ENCODE results near the gene EFHB. TPM values are rescaled to one million over a fixed set of nuclear protein-coding genes. Genes with fewer than 3 reads are reported as not detected.

EFHB gene
- total RNA-seq, 2 experiments from 2014 or later = 0.62 to 0.79 TPM

- Mint-ChIP-seq H3K36me3 (ENCODE audit: low read depth) (peaks cover 23% of the 10 kb centered on the region), H3K9me3 (ENCODE audit: low read depth) (no peaks in the 10 kb centered on the region), H3K4me3 (peak overlapping the region; percentile 96), H3K4me1 (peaks cover 45% of the 10 kb centered on the region), H3K27me3 (no peaks in the 10 kb centered on the region), H3K27ac (peak overlapping the region; percentile 99)
- DNase-seq = peak; percentile 73
- peak; percentile 42 for ATAC-seq
- ChIA-PET POLR2A (interaction anchor here (0.6 to 2.4 kb wide), 5 partner anchors 10 to 239 kb away, joined by 3 to 7 read pairs (median 7); partner anchors contain the start of gene SGO1), CTCF (interaction anchor here (1.0 to 1.5 kb wide), 3 partner anchors 16 to 93 kb away, joined by 3 to 4 read pairs (median 3); no protein-coding TSS in a partner anchor)
- intact Hi-C loops (cut with DNase I, micrococcal nuclease) = loop anchor here (1.0 to 5.0 kb wide), 7 partner anchors 10 to 239 kb away; partner anchors contain the start of genes SGO1 (in 2 of the 2) and KAT2B (in 1 of the 2)
Observed at GRCh38 chr3:19947549-19948225, 13.7 kb upstream of the EFHB start.

GRCh38 chr3:19946832-19947548 lies 13.0 kb upstream of the EFHB start, which contains the start of gene RAB5A:
Gene RAB5A, plus strand, starts transcription at chr3:19947097. Its CDS starts 3,802 bp downstream, at chr3:19950899.
- Mint-ChIP-seq H3K36me3 (ENCODE audit: low read depth) (peaks cover 19% of the 10 kb centered on the region), H3K27ac (peak within 1 kb of the TSS; percentile 99), H3K27me3 (no peaks in the 10 kb centered on the region), H3K4me3 (peak within 1 kb of the TSS; percentile 96), H3K4me1 (peaks cover 40% of the 10 kb centered on the region), H3K9me3 (ENCODE audit: low read depth) (no peaks in the 10 kb centered on the region)
- intact Hi-C loops (cut with DNase I, micrococcal nuclease) = loop anchor here (1.0 to 5.0 kb wide), 7 partner anchors 10 to 239 kb away; partner anchors contain the start of genes SGO1 (in 2 of the 2) and KAT2B (in 1 of the 2)
- POLR2A ChIA-PET = interaction anchor here (0.6 to 2.4 kb wide), 4 partner anchors 10 to 239 kb away, joined by 3 to 7 read pairs (median 6); partner anchors contain the start of gene SGO1
- DNase-seq (peak; percentile 99), ATAC-seq (peak; percentile 90)
- CTCF ChIA-PET = interaction anchor here (1.1 to 1.5 kb wide), 2 partner anchors 16 to 94 kb away, joined by 3 to 4 read pairs; no protein-coding TSS in a partner anchor

- intact Hi-C loops (cut with DNase I, micrococcal nuclease) = loop anchor here in 1 of 2 experiments (5.0 kb wide), 1 partner anchor 59 kb away; no protein-coding TSS in a partner anchor
- ATAC-seq = peak; percentile 2
- Mint-ChIP-seq H3K36me3 (ENCODE audit: low read depth) (peaks cover 14% of the 10 kb centered on the region), H3K4me1 (peaks cover 34% of the 10 kb centered on the region), H3K9me3 (ENCODE audit: low read depth) (no peaks in the 10 kb centered on the region), H3K27ac (peak overlapping the region; percentile 99), H3K4me3 (peak overlapping the region; percentile 96), H3K27me3 (no peaks in the 10 kb centered on the region)
- ChIA-PET POLR2A (no interaction called here), CTCF (interaction anchor here (0.7 kb wide), 1 partner anchor 112 kb away, joined by 3 read pairs; no protein-coding TSS in a partner anchor)
- peak; percentile 13 for DNase-seq
Observed at GRCh38 chr3:19945969-19946831, 12.2 kb upstream of the EFHB start.

- ChIA-PET CTCF (interaction anchor here (0.7 kb wide), 1 partner anchor 113 kb away, joined by 3 read pairs; no protein-coding TSS in a partner anchor), POLR2A (no interaction called here)
- Mint-ChIP-seq H3K27me3 (no peaks in the 10 kb centered on the region), H3K4me1 (peaks cover 28% of the 10 kb centered on the region), H3K9me3 (ENCODE audit: low read depth) (no peaks in the 10 kb centered on the region), H3K27ac (peak overlapping the region; percentile 99), H3K4me3 (peak overlapping the region; percentile 96), H3K36me3 (ENCODE audit: low read depth) (peaks cover 8% of the 10 kb centered on the region)
- no peak for ATAC-seq
- DNase-seq = no peak
- intact Hi-C loops (cut with DNase I, micrococcal nuclease) = loop anchor here in 1 of 2 experiments (5.0 kb wide), 1 partner anchor 58 kb away; no protein-coding TSS in a partner anchor
Observed at GRCh38 chr3:19945534-19945933, 11.5 kb upstream of the EFHB start.

GRCh38 chr3:19940643-19941042 lies 6.6 kb upstream of the EFHB start:
- no peaks in the 10 kb centered on the region for H3K9me3 Mint-ChIP-seq (ENCODE audit: low read depth)
- H3K36me3 Mint-ChIP-seq (ENCODE audit: low read depth) = no peaks in the 10 kb centered on the region
- H3K4me3 Mint-ChIP-seq = no peak overlapping the region
- no peak overlapping the region for H3K27ac Mint-ChIP-seq
- peaks cover 17% of the 10 kb centered on the region for H3K4me1 Mint-ChIP-seq
- DNase-seq = no peak
- CTCF ChIA-PET = no interaction called here
- no peaks in the 10 kb centered on the region for H3K27me3 Mint-ChIP-seq
- no peak for ATAC-seq
- intact Hi-C loops (cut with DNase I, micrococcal nuclease) = no loop called here
- POLR2A ChIA-PET = no interaction called here

GRCh38 chr3:19938295-19938627 lies 4.2 kb upstream of the EFHB start:
- H3K9me3 Mint-ChIP-seq (ENCODE audit: low read depth) = no peaks in the 10 kb centered on the region
- ChIA-PET CTCF (no interaction called here), POLR2A (interaction anchor here (1.5 kb wide), 1 partner anchor 10 kb away, joined by 7 read pairs; no protein-coding TSS in a partner anchor)
- H3K27ac Mint-ChIP-seq = no peak overlapping the region
- no peak overlapping the region for H3K4me3 Mint-ChIP-seq
- no peak for DNase-seq
- peaks cover 5% of the 10 kb centered on the region for H3K36me3 Mint-ChIP-seq (ENCODE audit: low read depth)
- ATAC-seq = no peak
- H3K27me3 Mint-ChIP-seq = peaks cover 8% of the 10 kb centered on the region
- intact Hi-C loops (cut with DNase I, micrococcal nuclease) = no loop called here
- H3K4me1 Mint-ChIP-seq = peaks cover 20% of the 10 kb centered on the region

GRCh38 chr3:19937459-19938294 lies 3.7 kb upstream of the EFHB start:
- POLR2A ChIA-PET = interaction anchor here (0.6 to 1.5 kb wide), 5 partner anchors 10 to 1119 kb away, joined by 3 to 7 read pairs (median 3); partner anchors contain the start of gene SGO1
- ATAC-seq (peak; percentile 94), DNase-seq (peak; percentile 38)
- intact Hi-C loops (cut with DNase I, micrococcal nuclease) = loop anchor here (1.0 kb wide), 2 partner anchors 10 to 117 kb away; partner anchors contain the start of gene RAB5A (in 2 of the 2)
- H3K27ac Mint-ChIP-seq = peak overlapping the region; percentile 62
- H3K27me3 Mint-ChIP-seq = peaks cover 10% of the 10 kb centered on the region
- peaks cover 5% of the 10 kb centered on the region for H3K36me3 Mint-ChIP-seq (ENCODE audit: low read depth)
- CTCF ChIA-PET = interaction anchor here (0.6 to 1.2 kb wide), 5 partner anchors 52 to 249 kb away, joined by 3 to 5 read pairs (median 3); no protein-coding TSS in a partner anchor
- H3K4me3 Mint-ChIP-seq = no peak overlapping the region
- no peaks in the 10 kb centered on the region for H3K9me3 Mint-ChIP-seq (ENCODE audit: low read depth)
- peaks cover 25% of the 10 kb centered on the region for H3K4me1 Mint-ChIP-seq

GRCh38 chr3:19932422-19932821 lies 1.6 kb downstream of the EFHB start:
- Mint-ChIP-seq H3K27me3 (peaks cover 10% of the 10 kb centered on the region), H3K4me1 (peaks cover 38% of the 10 kb centered on the region), H3K9me3 (ENCODE audit: low read depth) (no peaks in the 10 kb centered on the region), H3K27ac (peak overlapping the region; percentile 83), H3K4me3 (no peak overlapping the region), H3K36me3 (ENCODE audit: low read depth) (peaks cover 5% of the 10 kb centered on the region)
- intact Hi-C loops (cut with DNase I, micrococcal nuclease) = loop anchor here (5.0 kb wide), 3 partner anchors 170 to 1060 kb away; partner anchors contain the start of gene SGO1 (in 1 of the 2)
- DNase-seq (no peak), ATAC-seq (no peak)
- CTCF ChIA-PET = interaction anchor here (0.8 kb wide), 1 partner anchor 218 kb away, joined by 3 read pairs; no protein-coding TSS in a partner anchor
- POLR2A ChIA-PET = interaction anchor here (0.6 kb wide), 1 partner anchor 122 kb away, joined by 4 read pairs; no protein-coding TSS in a partner anchor

- Mint-ChIP-seq H3K27me3 (peaks cover 12% of the 10 kb centered on the region), H3K9me3 (ENCODE audit: low read depth) (no peaks in the 10 kb centered on the region), H3K27ac (peak overlapping the region; percentile 83), H3K36me3 (ENCODE audit: low read depth) (peaks cover 5% of the 10 kb centered on the region), H3K4me1 (peaks cover 32% of the 10 kb centered on the region), H3K4me3 (peak overlapping the region; percentile 21)
- ChIA-PET CTCF (interaction anchor here (0.9 to 1.3 kb wide), 4 partner anchors 16 to 258 kb away, joined by 3 to 4 read pairs (median 4); partner anchors contain the start of gene RAB5A), POLR2A (interaction anchor here (0.6 to 1.0 kb wide), 3 partner anchors 16 to 761 kb away, joined by 3 to 4 read pairs (median 3); no protein-coding TSS in a partner anchor)
- intact Hi-C loops (cut with DNase I, micrococcal nuclease) = loop anchor here (1.0 to 5.0 kb wide), 7 partner anchors 16 to 1059 kb away; partner anchors contain the start of genes RAB5A (in 2 of the 2) and SGO1 (in 2 of the 2)
- DNase-seq (no peak), ATAC-seq (peak; percentile 55)
Observed at GRCh38 chr3:19931767-19932188, 2.2 kb downstream of the EFHB start.
